ENCODE data around the gene GYS1.

Gene GYS1

GRCh38 chr19:49010453-49010852, 17.3 kb upstream of the GYS1 start:
- Histone ChIP-seq H3F3A (ENCODE audit: low read depth) (no peaks in the 10 kb centered on the region), H2AFZ (ENCODE audit: low read length) (no peak overlapping the region), H3K4me1 (ENCODE audit: insufficient read depth, low read length, poor library complexity, severe bottlenecking) (no peaks in the 10 kb centered on the region), H3K9me3 (ENCODE audit: insufficient read depth, low read depth, low read length) (no peaks in the 10 kb centered on the region), H3K36me3 (ENCODE audit: insufficient read depth, low read length) (peaks cover 63% of the 10 kb centered on the region; the same call in 1 of the 2 replicates), H3K27me3 (ENCODE audit: insufficient read depth, low read length, poor library complexity, severe bottlenecking) (no peaks in the 10 kb centered on the region), H3K79me2 (ENCODE audit: insufficient read depth, low read length) (no peaks in the 10 kb centered on the region), H3K9me2 (replicated peaks; ENCODE audit: low read depth, low read length) (no peaks in the 10 kb centered on the region), H3K4me2 (ENCODE audit: low read depth, low read length, poor library complexity, severe bottlenecking) (no peak overlapping the region), H3K4me3 (ENCODE audit: low read length, poor library complexity, severe bottlenecking) (no peak overlapping the region), H3K9ac (ENCODE audit: low read depth, low read length, poor library complexity, severe bottlenecking) (no peak overlapping the region), H4K20me1 (ENCODE audit: insufficient read depth, low read length, poor library complexity, severe bottlenecking) (no peaks in the 10 kb centered on the region)
- TF ChIP-seq, protein P1, sequence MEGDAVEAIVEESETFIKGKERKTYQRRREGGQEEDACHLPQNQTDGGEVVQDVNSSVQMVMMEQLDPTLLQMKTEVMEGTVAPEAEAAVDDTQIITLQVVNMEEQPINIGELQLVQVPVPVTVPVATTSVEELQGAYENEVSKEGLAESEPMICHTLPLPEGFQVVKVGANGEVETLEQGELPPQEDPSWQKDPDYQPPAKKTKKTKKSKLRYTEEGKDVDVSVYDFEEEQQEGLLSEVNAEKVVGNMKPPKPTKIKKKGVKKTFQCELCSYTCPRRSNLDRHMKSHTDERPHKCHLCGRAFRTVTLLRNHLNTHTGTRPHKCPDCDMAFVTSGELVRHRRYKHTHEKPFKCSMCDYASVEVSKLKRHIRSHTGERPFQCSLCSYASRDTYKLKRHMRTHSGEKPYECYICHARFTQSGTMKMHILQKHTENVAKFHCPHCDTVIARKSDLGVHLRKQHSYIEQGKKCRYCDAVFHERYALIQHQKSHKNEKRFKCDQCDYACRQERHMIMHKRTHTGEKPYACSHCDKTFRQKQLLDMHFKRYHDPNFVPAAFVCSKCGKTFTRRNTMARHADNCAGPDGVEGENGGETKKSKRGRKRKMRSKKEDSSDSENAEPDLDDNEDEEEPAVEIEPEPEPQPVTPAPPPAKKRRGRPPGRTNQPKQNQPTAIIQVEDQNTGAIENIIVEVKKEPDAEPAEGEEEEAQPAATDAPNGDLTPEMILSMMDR (conservative IDR thresholded peaks at IDR 0.05; ENCODE audit: low read length), result no peak
- TF ChIP-seq EZH2phosphoT487 (IDR thresholded peaks at IDR 0.05; ENCODE audit: borderline replicate concordance), result no peak

- no peak for TF ChIP-seq EZH2phosphoT487 (IDR thresholded peaks at IDR 0.05; ENCODE audit: borderline replicate concordance)
- TF ChIP-seq, protein P1 (conservative IDR thresholded peaks at IDR 0.05; ENCODE audit: low read length), result no peak
- Histone ChIP-seq H3K9me2 (replicated peaks; ENCODE audit: low read depth, low read length) (no peaks in the 10 kb centered on the region), H3K4me3 (ENCODE audit: low read length, poor library complexity, severe bottlenecking) (no peak overlapping the region), H3K79me2 (ENCODE audit: insufficient read depth, low read length) (no peaks in the 10 kb centered on the region), H3K9me3 (ENCODE audit: insufficient read depth, low read depth, low read length) (no peaks in the 10 kb centered on the region), H4K20me1 (ENCODE audit: insufficient read depth, low read length, poor library complexity, severe bottlenecking) (no peaks in the 10 kb centered on the region), H3K4me2 (ENCODE audit: low read depth, low read length, poor library complexity, severe bottlenecking) (no peak overlapping the region), H3K4me1 (ENCODE audit: insufficient read depth, low read length, poor library complexity, severe bottlenecking) (no peaks in the 10 kb centered on the region), H3K36me3 (ENCODE audit: insufficient read depth, low read length) (peaks cover 62% of the 10 kb centered on the region; the same call in 1 of the 2 replicates), H3K27me3 (ENCODE audit: insufficient read depth, low read length, poor library complexity, severe bottlenecking) (no peaks in the 10 kb centered on the region), H3K9ac (ENCODE audit: low read depth, low read length, poor library complexity, severe bottlenecking) (no peak overlapping the region), H3F3A (ENCODE audit: low read depth) (no peaks in the 10 kb centered on the region), H2AFZ (ENCODE audit: low read length) (no peak overlapping the region)
These were observed 16.7 kb upstream of the GYS1 start for GRCh38 chr19:49009828-49010227.

DNA sequence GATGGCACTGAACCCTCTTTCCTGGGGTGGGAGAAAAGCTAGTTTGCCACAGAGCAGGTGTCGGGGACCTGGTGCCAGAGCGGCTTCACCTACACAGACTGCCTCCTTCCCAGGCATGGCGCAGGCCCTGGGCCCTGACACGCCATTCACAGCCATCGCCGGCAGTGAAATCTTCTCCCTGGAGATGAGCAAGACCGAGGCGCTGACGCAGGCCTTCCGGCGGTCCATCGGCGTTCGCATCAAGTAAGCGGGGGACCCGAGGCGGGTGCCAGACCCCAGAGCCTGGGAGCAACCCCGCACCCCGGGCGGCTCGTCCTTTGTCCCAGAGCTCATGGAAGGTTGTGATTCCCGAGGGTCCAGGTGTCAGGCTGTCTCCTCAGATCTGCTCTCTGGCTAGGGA, 13.8 kb upstream of the GYS1 start:
- Histone ChIP-seq H3K9ac (ENCODE audit: low read depth, low read length, poor library complexity, severe bottlenecking) (no peak overlapping the region), H3F3A (ENCODE audit: low read depth) (no peaks in the 10 kb centered on the region), H3K79me2 (ENCODE audit: insufficient read depth, low read length) (no peaks in the 10 kb centered on the region), H3K4me3 (ENCODE audit: low read length, poor library complexity, severe bottlenecking) (no peak overlapping the region), H3K4me2 (ENCODE audit: low read depth, low read length, poor library complexity, severe bottlenecking) (no peak overlapping the region), H2AFZ (ENCODE audit: low read length) (no peak overlapping the region), H3K4me1 (ENCODE audit: insufficient read depth, low read length, poor library complexity, severe bottlenecking) (no peaks in the 10 kb centered on the region), H3K9me2 (replicated peaks; ENCODE audit: low read depth, low read length) (no peaks in the 10 kb centered on the region), H3K36me3 (ENCODE audit: insufficient read depth, low read length) (peaks cover 64% of the 10 kb centered on the region; the same call in 1 of the 2 replicates), H3K9me3 (ENCODE audit: insufficient read depth, low read depth, low read length) (no peaks in the 10 kb centered on the region), H4K20me1 (ENCODE audit: insufficient read depth, low read length, poor library complexity, severe bottlenecking) (no peaks in the 10 kb centered on the region), H3K27me3 (ENCODE audit: insufficient read depth, low read length, poor library complexity, severe bottlenecking) (no peaks in the 10 kb centered on the region)
- TF ChIP-seq, protein P1 (conservative IDR thresholded peaks at IDR 0.05; ENCODE audit: low read length), result no peak
- TF ChIP-seq EZH2phosphoT487 (IDR thresholded peaks at IDR 0.05; ENCODE audit: borderline replicate concordance), result no peak

Measured in Loucy (cell line).